ENCODE measurements around the gene PCNX1. TPM values are rescaled to one million over a fixed set of nuclear protein-coding genes. Genes with fewer than 3 reads are reported as not detected.

Gene PCNX1
- total and polyA plus RNA-seq, 4 donors, result 5.7 to 41.2 (median 18.2) TPM

GRCh38 chr14:71115306-71115705 is 208.0 kb downstream of the PCNX1 start:
- Histone ChIP-seq H3K36me3 (ENCODE audit: control insufficient read depth in 4 of 4, insufficient read depth in 3 of 4, low read depth in 1 of 4, low read length in 3 of 4) (peaks cover 0 to 8% (median 6%) of the 10 kb centered on the region in 4 donors), H3K4me1 (ENCODE audit: control insufficient read depth in 4 of 4, insufficient read depth in 4 of 4, low read length in 3 of 4) (peaks cover 7 to 41% (median 29%) of the 10 kb centered on the region in 4 donors), H3K4me3 (ENCODE audit: low read depth in 1 of 3, low read length in 3 of 3) (no peak overlapping the region), H3K27ac (ENCODE audit: low read depth in 1 of 2, low read length in 2 of 2) (no peak overlapping the region), H3K9me3 (ENCODE audit: control insufficient read depth in 4 of 4, low read length in 3 of 4) (no peaks in the 10 kb centered on the region), H3K9ac (ENCODE audit: low read depth in 1 of 2, low read length in 2 of 2) (no peak overlapping the region), H3K27me3 (ENCODE audit: control insufficient read depth in 4 of 4, insufficient read depth in 4 of 4, low read length in 3 of 4) (no peaks in the 10 kb centered on the region)
- DNase-seq (ENCODE audit: low spot score), result no peak
- 95% methylated on average over 2 of the region's 2 CpGs for WGBS
- no peak for TF ChIP-seq MAX (IDR thresholded peaks at IDR 0.05)
- no peak for TF ChIP-seq ZBTB33 (IDR thresholded peaks at IDR 0.05)
- no peak for TF ChIP-seq CTCF (IDR thresholded peaks at IDR 0.05; ENCODE audit: low read depth, low read length, missing input control)
- TF ChIP-seq HNF4A (conservative IDR thresholded peaks at IDR 0.05), result no peak
- no peak for TF ChIP-seq RXRA (IDR thresholded peaks at IDR 0.05)
- TF ChIP-seq FOXA2 (IDR thresholded peaks at IDR 0.05), result no peak
- no peak for TF ChIP-seq TAF1 (conservative IDR thresholded peaks at IDR 0.05)
- TF ChIP-seq EGR1 (IDR thresholded peaks at IDR 0.05; ENCODE audit: low read depth in 2 of 2), result no peak
- TF ChIP-seq ATF3 (IDR thresholded peaks at IDR 0.05), result no peak
- no peak for TF ChIP-seq REST (IDR thresholded peaks at IDR 0.05)
- TF ChIP-seq NR2F2 (IDR thresholded peaks at IDR 0.05), result no peak
- TF ChIP-seq GABPA (IDR thresholded peaks at IDR 0.05 in 1 of 2, conservative IDR thresholded peaks at IDR 0.05 in 1 of 2), result no peak

- Histone ChIP-seq H3K9me3 (ENCODE audit: control insufficient read depth in 4 of 4, low read length in 3 of 4) (no peaks in the 10 kb centered on the region), H3K4me1 (ENCODE audit: control insufficient read depth in 4 of 4, insufficient read depth in 4 of 4, low read length in 3 of 4) (peaks cover 7 to 41% (median 29%) of the 10 kb centered on the region in 4 donors), H3K9ac (ENCODE audit: low read depth in 1 of 2, low read length in 2 of 2) (no peak overlapping the region), H3K27me3 (ENCODE audit: control insufficient read depth in 4 of 4, insufficient read depth in 4 of 4, low read length in 3 of 4) (no peaks in the 10 kb centered on the region), H3K36me3 (ENCODE audit: control insufficient read depth in 4 of 4, insufficient read depth in 3 of 4, low read depth in 1 of 4, low read length in 3 of 4) (peaks cover 0 to 4% (median 1%) of the 10 kb centered on the region in 4 donors), H3K27ac (ENCODE audit: low read depth in 1 of 2, low read length in 2 of 2) (no peak overlapping the region), H3K4me3 (ENCODE audit: low read depth in 1 of 3, low read length in 3 of 3) (no peak overlapping the region)
- TF ChIP-seq CTCF (IDR thresholded peaks at IDR 0.05; ENCODE audit: low read depth, low read length, missing input control), result peak; percentile 14
- TF ChIP-seq TAF1 (conservative IDR thresholded peaks at IDR 0.05), result no peak
- 73% methylated on average over 7 of the region's 7 CpGs for WGBS
- DNase-seq (ENCODE audit: low spot score), result no peak
Observed at GRCh38 chr14:71115821-71116567, 208.7 kb downstream of the PCNX1 start.

Measured in liver (tissue), 9 donors.